Measurements from ENCODE around the gene TUBG2. TPM values are rescaled to one million over a fixed set of nuclear protein-coding genes. Genes with fewer than 3 reads are reported as not detected.

Gene TUBG2
- total RNA-seq, 1 donor from 2014 or later: 22.1 TPM

DNA sequence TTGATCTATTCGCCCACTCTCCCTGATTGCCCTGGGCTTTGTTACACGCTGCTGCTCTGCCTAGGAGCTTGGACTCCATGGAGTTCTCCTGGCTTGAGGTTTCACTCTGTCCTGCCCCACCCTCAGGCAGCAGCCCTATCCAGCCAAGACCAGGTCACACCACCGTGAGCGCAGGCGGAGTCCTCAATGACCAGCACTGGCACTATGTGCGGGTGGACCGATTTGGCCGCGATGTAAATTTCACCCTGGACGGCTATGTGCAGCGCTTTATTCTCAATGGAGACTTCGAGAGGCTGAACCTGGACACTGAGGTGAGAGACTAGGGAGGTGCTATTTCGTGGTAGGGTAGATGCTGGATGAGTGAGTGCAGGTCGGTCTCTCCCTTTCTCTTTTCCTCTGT is 26.7 kb downstream of the TUBG2 start:
- Mint-ChIP-seq H3K4me1 (ENCODE audit: low read depth, unreplicated experiment) (peaks cover 21% of the 10 kb centered on the region), H3K4me3 (ENCODE audit: unreplicated experiment) (peak overlapping the region; percentile 55), H3K9me3 (ENCODE audit: unreplicated experiment) (peaks cover 10% of the 10 kb centered on the region), H3K27me3 (ENCODE audit: unreplicated experiment) (peaks cover 17% of the 10 kb centered on the region), H3K36me3 (ENCODE audit: unreplicated experiment) (peaks cover 6% of the 10 kb centered on the region), H3K27ac (ENCODE audit: unreplicated experiment) (peak overlapping the region; percentile 28)
- TF ChIP-seq, protein P1, sequence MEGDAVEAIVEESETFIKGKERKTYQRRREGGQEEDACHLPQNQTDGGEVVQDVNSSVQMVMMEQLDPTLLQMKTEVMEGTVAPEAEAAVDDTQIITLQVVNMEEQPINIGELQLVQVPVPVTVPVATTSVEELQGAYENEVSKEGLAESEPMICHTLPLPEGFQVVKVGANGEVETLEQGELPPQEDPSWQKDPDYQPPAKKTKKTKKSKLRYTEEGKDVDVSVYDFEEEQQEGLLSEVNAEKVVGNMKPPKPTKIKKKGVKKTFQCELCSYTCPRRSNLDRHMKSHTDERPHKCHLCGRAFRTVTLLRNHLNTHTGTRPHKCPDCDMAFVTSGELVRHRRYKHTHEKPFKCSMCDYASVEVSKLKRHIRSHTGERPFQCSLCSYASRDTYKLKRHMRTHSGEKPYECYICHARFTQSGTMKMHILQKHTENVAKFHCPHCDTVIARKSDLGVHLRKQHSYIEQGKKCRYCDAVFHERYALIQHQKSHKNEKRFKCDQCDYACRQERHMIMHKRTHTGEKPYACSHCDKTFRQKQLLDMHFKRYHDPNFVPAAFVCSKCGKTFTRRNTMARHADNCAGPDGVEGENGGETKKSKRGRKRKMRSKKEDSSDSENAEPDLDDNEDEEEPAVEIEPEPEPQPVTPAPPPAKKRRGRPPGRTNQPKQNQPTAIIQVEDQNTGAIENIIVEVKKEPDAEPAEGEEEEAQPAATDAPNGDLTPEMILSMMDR (IDR thresholded peaks at IDR 0.05; ENCODE audit: partially characterized antibody, unreplicated experiment): no peak
- no peak for DNase-seq

DNA sequence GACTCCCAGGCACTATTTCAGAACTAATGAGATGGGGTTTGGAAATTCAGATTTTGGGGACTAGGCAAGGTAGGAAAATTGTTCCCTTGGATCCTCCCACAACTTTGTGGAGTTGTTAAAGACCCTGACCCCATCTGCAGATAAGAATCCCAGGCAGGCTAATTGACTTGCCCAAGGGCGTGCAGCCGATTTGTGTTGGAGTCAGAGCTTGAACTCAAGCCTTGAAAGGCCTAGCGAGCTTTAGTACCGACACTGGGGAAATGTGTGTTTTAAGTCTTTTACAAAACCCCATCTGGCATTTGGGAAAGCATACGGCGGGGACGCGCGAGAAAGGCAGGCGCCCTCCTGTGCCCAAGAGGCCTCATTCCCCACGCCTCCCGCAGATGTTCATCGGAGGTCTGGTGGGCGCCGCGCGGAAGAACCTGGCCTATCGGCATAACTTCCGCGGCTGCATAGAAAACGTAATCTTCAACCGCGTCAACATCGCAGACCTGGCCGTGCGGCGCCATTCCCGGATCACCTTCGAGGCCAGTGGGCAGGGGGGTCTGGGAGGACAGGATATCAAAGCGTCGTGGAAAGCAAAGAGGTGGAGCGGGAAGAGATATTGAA is 27.5 kb downstream of the TUBG2 start:
- TF ChIP-seq, protein P1 (IDR thresholded peaks at IDR 0.05; ENCODE audit: partially characterized antibody, unreplicated experiment): no peak
- Mint-ChIP-seq H3K9me3 (ENCODE audit: unreplicated experiment) (peaks cover 10% of the 10 kb centered on the region), H3K27me3 (ENCODE audit: unreplicated experiment) (peaks cover 19% of the 10 kb centered on the region), H3K4me3 (ENCODE audit: unreplicated experiment) (peak overlapping the region; percentile 73), H3K4me1 (ENCODE audit: low read depth, unreplicated experiment) (peaks cover 19% of the 10 kb centered on the region), H3K36me3 (ENCODE audit: unreplicated experiment) (peaks cover 6% of the 10 kb centered on the region), H3K27ac (ENCODE audit: unreplicated experiment) (peak overlapping the region; percentile 73)
- peak; percentile 48 for DNase-seq

DNA sequence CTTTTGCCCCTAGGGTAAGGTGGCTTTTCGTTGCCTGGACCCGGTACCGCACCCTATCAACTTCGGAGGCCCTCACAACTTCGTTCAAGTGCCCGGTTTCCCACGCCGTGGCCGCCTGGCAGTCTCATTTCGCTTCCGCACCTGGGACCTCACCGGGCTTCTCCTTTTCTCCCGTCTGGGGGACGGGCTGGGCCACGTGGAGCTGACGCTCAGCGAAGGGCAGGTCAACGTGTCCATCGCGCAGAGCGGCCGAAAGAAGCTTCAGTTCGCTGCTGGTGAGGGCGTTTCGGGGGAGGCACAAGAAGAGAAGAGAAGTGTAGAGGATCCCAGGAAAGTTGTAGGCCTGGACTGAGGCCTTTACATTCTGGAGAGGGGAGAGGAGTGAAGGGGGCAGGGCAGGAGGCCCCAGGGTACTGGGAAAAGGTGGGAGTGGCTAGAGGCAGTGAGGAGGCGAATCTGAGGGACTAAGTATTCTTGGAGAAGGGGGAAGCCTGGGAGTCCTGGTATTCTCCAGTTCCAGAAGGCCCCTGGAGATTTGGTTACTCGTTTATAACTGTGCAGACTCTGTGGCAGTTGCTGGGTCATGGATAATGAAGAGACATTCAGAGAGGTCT is 28.7 kb downstream of the TUBG2 start:
- H3K4me1 Mint-ChIP-seq (ENCODE audit: low read depth, unreplicated experiment): peaks cover 17% of the 10 kb centered on the region
- TF ChIP-seq, protein P1 (IDR thresholded peaks at IDR 0.05; ENCODE audit: partially characterized antibody, unreplicated experiment): no peak
- H3K27me3 Mint-ChIP-seq (ENCODE audit: unreplicated experiment): peaks cover 16% of the 10 kb centered on the region
- H3K9me3 Mint-ChIP-seq (ENCODE audit: unreplicated experiment): peaks cover 6% of the 10 kb centered on the region
- H3K4me3 Mint-ChIP-seq (ENCODE audit: unreplicated experiment): no peak overlapping the region
- DNase-seq: no peak
- peaks cover 6% of the 10 kb centered on the region for H3K36me3 Mint-ChIP-seq (ENCODE audit: unreplicated experiment)
- no peak overlapping the region for H3K27ac Mint-ChIP-seq (ENCODE audit: unreplicated experiment)

DNA sequence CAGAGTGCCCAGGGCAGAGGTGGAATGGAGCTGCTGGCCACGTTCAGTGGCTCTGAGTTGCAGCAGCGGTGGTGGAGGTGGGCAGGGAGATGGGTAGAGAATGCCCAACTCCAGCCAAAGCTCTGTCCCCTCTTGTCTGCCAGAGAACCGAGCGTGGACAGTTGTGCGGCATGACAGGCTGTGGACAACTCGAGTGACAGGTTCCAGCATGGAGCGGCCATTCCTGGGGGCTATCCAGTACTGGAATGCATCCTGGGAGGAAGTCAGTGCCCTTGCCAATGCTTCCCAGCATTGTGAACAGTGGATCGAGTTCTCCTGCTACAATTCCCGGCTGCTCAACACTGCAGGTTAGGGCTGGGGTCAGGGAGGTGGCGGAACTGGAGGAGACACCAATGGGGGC is 31.5 kb downstream of the TUBG2 start:
- Mint-ChIP-seq H3K4me3 (ENCODE audit: unreplicated experiment) (no peak overlapping the region), H3K4me1 (ENCODE audit: low read depth, unreplicated experiment) (peaks cover 11% of the 10 kb centered on the region), H3K27me3 (ENCODE audit: unreplicated experiment) (peaks cover 10% of the 10 kb centered on the region), H3K27ac (ENCODE audit: unreplicated experiment) (no peak overlapping the region), H3K36me3 (ENCODE audit: unreplicated experiment) (peaks cover 2% of the 10 kb centered on the region), H3K9me3 (ENCODE audit: unreplicated experiment) (peaks cover 3% of the 10 kb centered on the region)
- TF ChIP-seq, protein P1 (IDR thresholded peaks at IDR 0.05; ENCODE audit: partially characterized antibody, unreplicated experiment): no peak
- no peak for DNase-seq

DNA sequence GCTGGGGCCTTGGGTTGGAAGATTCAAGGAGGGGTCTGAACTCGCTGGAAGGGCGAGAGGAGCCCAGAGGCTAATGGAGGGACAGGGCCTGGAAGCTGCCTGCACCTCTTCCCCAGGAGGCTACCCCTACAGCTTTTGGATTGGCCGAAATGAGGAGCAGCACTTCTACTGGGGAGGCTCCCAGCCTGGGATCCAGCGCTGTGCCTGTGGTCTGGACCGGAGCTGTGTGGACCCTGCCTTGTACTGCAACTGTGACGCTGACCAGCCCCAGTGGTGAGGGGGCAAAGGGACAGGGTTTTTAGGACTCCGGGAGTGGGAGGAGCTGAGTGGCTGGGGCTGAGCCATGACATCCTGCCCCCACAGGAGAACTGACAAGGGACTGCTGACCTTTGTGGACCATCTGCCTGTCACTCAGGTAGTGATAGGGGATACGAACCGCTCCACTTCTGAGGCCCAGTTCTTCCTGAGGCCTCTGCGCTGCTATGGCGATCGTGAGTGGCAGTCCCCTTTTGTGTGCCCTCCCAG is 32.0 kb downstream of the TUBG2 start:
- Mint-ChIP-seq H3K27ac (ENCODE audit: unreplicated experiment) (no peak overlapping the region), H3K36me3 (ENCODE audit: unreplicated experiment) (no peaks in the 10 kb centered on the region), H3K4me1 (ENCODE audit: low read depth, unreplicated experiment) (peaks cover 7% of the 10 kb centered on the region), H3K9me3 (ENCODE audit: unreplicated experiment) (peaks cover 3% of the 10 kb centered on the region), H3K4me3 (ENCODE audit: unreplicated experiment) (no peak overlapping the region), H3K27me3 (ENCODE audit: unreplicated experiment) (peaks cover 8% of the 10 kb centered on the region)
- no peak for DNase-seq
- TF ChIP-seq, protein P1 (IDR thresholded peaks at IDR 0.05; ENCODE audit: partially characterized antibody, unreplicated experiment): no peak
